MCF 10A (cell line): ENCODE measurements around the gene RNF217. TPM values are rescaled to one million over a fixed set of nuclear protein-coding genes. Genes with fewer than 3 reads are reported as not detected.
A peak's percentile ranks its signal among the peaks of the same experiment; 100 is the strongest.

Experiments
- BruUV-seq: library from RNA; stranded (reverse); fragments of 400-500 nt; replicated peaks from 2 replicates; lab custom pipeline; 2021; lab: Mats Ljungman, UMichigan
- CTCF ChIA-PET: fragments of 300-600 bp; sonication (Branson Sonifier 250); formaldehyde crosslinking; extraction: SDS; loops from one replicate; lab custom pipeline; 2021; ENCODE audit warnings: antibody characterized with exemption, inconsistent platforms; lab: Yijun Ruan, JAX
- POLR2A ChIA-PET: fragments of 300-600, 350-650 bp; sonication (Branson Sonifier 250); formaldehyde crosslinking; extraction: SDS; loops from one replicate; lab custom pipeline; 2020; ENCODE audit warnings: antibody characterized with exemption, inconsistent platforms; lab: Yijun Ruan, JAX
- DNase-seq: peaks from one replicate; pipeline ENCODE4 v3.0.0-alpha.2; 2018; ENCODE audit not compliant: unreplicated experiment
- H3K27ac Mint-ChIP-seq: one replicate; pipeline ENCODE4 v1.8.0; 2022; ENCODE audit warnings: mild to moderate bottlenecking, low read depth, mixed read lengths; ENCODE audit not compliant: unreplicated experiment
- H3K27me3 Mint-ChIP-seq: one replicate; pipeline ENCODE4 v1.8.0; 2022; ENCODE audit warnings: mixed read lengths; ENCODE audit not compliant: insufficient read depth, unreplicated experiment
- H3K36me3 Mint-ChIP-seq: one replicate; pipeline ENCODE4 v1.8.0; 2022; ENCODE audit warnings: mild to moderate bottlenecking, moderate library complexity, mixed read lengths; ENCODE audit not compliant: insufficient read depth, unreplicated experiment
- H3K4me1 Mint-ChIP-seq: one replicate; pipeline ENCODE4 v1.8.0; 2022; ENCODE audit warnings: mixed read lengths; ENCODE audit not compliant: insufficient read depth, unreplicated experiment
- H3K4me3 Mint-ChIP-seq: one replicate; pipeline ENCODE4 v1.8.0; 2022; ENCODE audit warnings: mild to moderate bottlenecking, moderate library complexity, mixed read lengths; ENCODE audit not compliant: unreplicated experiment
- H3K9me3 Mint-ChIP-seq: one replicate; pipeline ENCODE4 v1.8.0; 2022; ENCODE audit warnings: mixed read lengths; ENCODE audit not compliant: unreplicated experiment
- CTCF ChIP-seq: fragments of 200-600 bp; IDR thresholded peaks from one replicate; pipeline ENCODE4 v1.8.0; 2022; ENCODE audit warnings: antibody characterized with exemption, mild to moderate bottlenecking; ENCODE audit not compliant: unreplicated experiment
- intact Hi-C: fragments of 100-400 bp; cut with micrococcal nuclease; formaldehyde crosslinking; loops from 2 replicates; pipeline ENCODE4 v1.14.1; 2022
- total RNA-seq: library from RNA; stranded (reverse); gene quantifications from 2 replicates; pipeline ENCODE4 v1.2.3, GENCODE V29; 2022

The RNF217 gene
- total RNA-seq, 1 experiment from 2014 or later = 24.8 TPM

- DNase-seq = no peak
- TF ChIP-seq CTCF = no peak
- peaks cover 7% of the 10 kb centered on the region for H3K9me3 Mint-ChIP-seq
- no peak overlapping the region for H3K4me3 Mint-ChIP-seq
- BruUV-seq = no TSS peak
- CTCF ChIA-PET = interaction anchor here (0.6 to 1.6 kb wide), 4 partner anchors 61 to 1562 kb away, joined by 3 to 4 read pairs (median 3); no protein-coding TSS in a partner anchor
- H3K27ac Mint-ChIP-seq = peak overlapping the region; percentile 93
- no peaks in the 10 kb centered on the region for H3K27me3 Mint-ChIP-seq
- POLR2A ChIA-PET = interaction anchor here (0.6 to 5.2 kb wide), 3 partner anchors 23 to 91 kb away, joined by 4 to 62 read pairs (median 4); partner anchors contain the start of gene RNF217
- intact Hi-C loops = loop anchor here (5.0 kb wide), 1 partner anchor 57 kb away; no protein-coding TSS in a partner anchor
- peaks cover 46% of the 10 kb centered on the region for H3K4me1 Mint-ChIP-seq
- H3K36me3 Mint-ChIP-seq = peaks cover 35% of the 10 kb centered on the region
These were observed 91.6 kb downstream of the RNF217 start for GRCh38 chr6:125053809-125054208.

DNA sequence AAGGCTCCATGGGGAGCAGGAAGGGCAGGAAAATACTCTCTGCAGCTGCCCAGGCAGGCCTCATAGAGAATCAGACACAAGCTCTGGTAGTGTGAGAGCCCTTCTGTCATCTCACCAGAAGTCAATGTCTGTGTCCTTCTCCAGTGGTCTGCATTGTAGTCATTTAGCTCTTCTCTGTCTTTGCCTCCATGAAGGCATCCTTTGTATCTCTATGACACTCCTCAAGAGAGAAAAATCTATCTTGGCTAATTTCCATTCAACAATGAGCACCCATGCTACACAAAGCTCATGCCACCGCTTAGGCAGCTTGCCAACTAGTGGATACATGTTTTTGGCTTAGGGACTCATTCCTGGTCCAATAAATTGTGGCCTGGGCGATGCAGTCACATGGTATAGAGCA lies 92.1 kb downstream of the RNF217 start:
- ChIA-PET POLR2A (interaction anchor here (5.2 kb wide), 1 partner anchor 91 kb away, joined by 62 read pairs; the partner anchor contains the start of gene RNF217), CTCF (interaction anchor here (1.1 kb wide), 1 partner anchor 60 kb away, joined by 3 read pairs; no protein-coding TSS in a partner anchor)
- no peak for DNase-seq
- peaks cover 7% of the 10 kb centered on the region for H3K9me3 Mint-ChIP-seq
- no peak overlapping the region for H3K4me3 Mint-ChIP-seq
- no peaks in the 10 kb centered on the region for H3K27me3 Mint-ChIP-seq
- peak overlapping the region; percentile 19 for H3K27ac Mint-ChIP-seq
- no TSS peak for BruUV-seq
- peaks cover 33% of the 10 kb centered on the region for H3K36me3 Mint-ChIP-seq
- H3K4me1 Mint-ChIP-seq = peaks cover 40% of the 10 kb centered on the region
- TF ChIP-seq CTCF = no peak
- intact Hi-C loops = loop anchor here (5.0 kb wide), 1 partner anchor 57 kb away; no protein-coding TSS in a partner anchor

- Mint-ChIP-seq H3K4me1 (peaks cover 10% of the 10 kb centered on the region), H3K4me3 (no peak overlapping the region), H3K9me3 (no peaks in the 10 kb centered on the region), H3K27me3 (no peaks in the 10 kb centered on the region), H3K36me3 (peaks cover 19% of the 10 kb centered on the region), H3K27ac (no peak overlapping the region)
- POLR2A ChIA-PET = interaction anchor here (0.7 to 1.0 kb wide), 3 partner anchors 10 to 70 kb away, joined by 3 read pairs; no protein-coding TSS in a partner anchor
- intact Hi-C loops = no loop called here
- BruUV-seq = no TSS peak
- DNase-seq = peak; percentile 25
- no peak for TF ChIP-seq CTCF
- CTCF ChIA-PET = no interaction called here
These were observed 95.4 kb downstream of the RNF217 start for GRCh38 chr6:125057392-125058246.

GRCh38 chr6:125058546-125058945 lies 96.3 kb downstream of the RNF217 start:
- H3K4me3 Mint-ChIP-seq = no peak overlapping the region
- POLR2A ChIA-PET = interaction anchor here (1.0 kb wide), 1 partner anchor 71 kb away, joined by 3 read pairs; no protein-coding TSS in a partner anchor

More at GRCh38 chr6:125058546-125058945, 96.3 kb downstream of the RNF217 start:
- CTCF ChIA-PET = no interaction called here
- no peak for TF ChIP-seq CTCF
- Mint-ChIP-seq H3K9me3 (no peaks in the 10 kb centered on the region), H3K27me3 (no peaks in the 10 kb centered on the region), H3K4me1 (peaks cover 6% of the 10 kb centered on the region), H3K36me3 (peaks cover 23% of the 10 kb centered on the region), H3K27ac (no peak overlapping the region)
- BruUV-seq = no TSS peak
- intact Hi-C loops = no loop called here
- DNase-seq = no peak
